Cardiac muscle cell (in vitro differentiated cells and primary cell): ENCODE measurements around the gene CCDC159. TPM values are rescaled to one million over a fixed set of nuclear protein-coding genes. Genes with fewer than 3 reads are reported as not detected.
"Not testable (repeated sequence)": the region's sequence is repeated elsewhere in the genome, so short reads cannot be mapped to it uniquely, and the experiment has no call there.

Experiments used
- DNase-seq, 2 donors: peaks; one replicate each; pipeline versions ENCODE4 v3.0.0 to v3.0.0-alpha.2; 2010 to 2017; ENCODE audit warnings: low read depth in 1 of 2, low spot score in 1 of 2
- H3K27ac ChIP-seq: fragments of 200-600 bp; sonication (generic); 2 replicates; pipeline ENCODE4 v1.5.1; 2016
- H3K27me3 ChIP-seq: fragments of 200-600 bp; sonication (generic); 2 replicates; pipeline ENCODE4 v1.6.0; 2016; ENCODE audit warnings: control low read depth
- H3K36me3 ChIP-seq: fragments of 200-600 bp; sonication (generic); 2 replicates; pipeline ENCODE4 v1.5.1; 2016; ENCODE audit warnings: control low read depth
- H3K4me1 ChIP-seq: fragments of 200-600 bp; sonication (generic); 2 replicates; pipeline ENCODE4 v1.8.1; 2017; ENCODE audit warnings: low read depth, mild to moderate bottlenecking, mixed run types
- H3K4me3 ChIP-seq: fragments of 200-600 bp; sonication (generic); 2 replicates; pipeline ENCODE4 v1.5.1; 2016; ENCODE audit warnings: mild to moderate bottlenecking
- H3K9me3 ChIP-seq: fragments of 200-600 bp; sonication (generic); 2 replicates; pipeline ENCODE4 v1.5.1; 2017; ENCODE audit warnings: low read depth, mild to moderate bottlenecking, control low read depth
- CTCF ChIP-seq: IDR thresholded peaks from 2 replicates; pipeline ENCODE4 v1.5.1; 2012; ENCODE audit warnings: low read depth, mild to moderate bottlenecking, low read length
- polyA plus RNA-seq: library from polyadenylated mRNA; unstranded; fragments of >200 nt; fragmentation: Nextera tagmentation; extraction: Ambion mirVana; gene quantifications from 2 replicates; pipeline ENCODE4 v1.2.1, GENCODE V29; 2016
- total RNA-seq: library from RNA; depleted of rRNA; stranded (reverse); fragments of >200 nt; gene quantifications from 2 replicates; pipeline ENCODE4 v1.2.3, GENCODE V29; 2016

Gene CCDC159
- total and polyA plus RNA-seq, 2 experiments from 2014 or later, result 9.3 to 9.7 TPM

DNA sequence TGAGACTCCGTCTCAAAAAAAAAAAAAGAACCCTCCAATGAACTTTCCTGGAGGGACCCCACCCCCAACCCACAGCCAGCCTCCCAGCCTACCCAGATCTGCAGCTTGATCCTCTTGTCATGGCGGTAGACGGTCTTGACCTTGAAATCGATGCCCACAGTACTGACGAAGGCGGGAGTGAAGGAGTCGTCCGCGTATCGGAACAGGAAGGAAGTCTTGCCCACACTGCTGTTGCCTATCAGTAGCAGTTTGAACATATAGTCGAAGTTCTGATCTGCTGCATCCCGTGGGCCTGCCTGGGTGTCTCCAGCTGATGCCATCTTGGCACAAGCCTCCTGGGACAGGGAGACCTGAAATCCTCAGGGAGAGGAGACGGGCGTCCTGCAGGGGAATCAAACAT, 9.2 kb upstream of the CCDC159 start:
- no peak for TF ChIP-seq CTCF
- Histone ChIP-seq H3K4me1 (no peaks in the 10 kb centered on the region), H3K27ac (no peak overlapping the region), H3K27me3 (no peaks in the 10 kb centered on the region), H3K9me3 (no peaks in the 10 kb centered on the region), H3K4me3 (no peak overlapping the region), H3K36me3 (no peaks in the 10 kb centered on the region)
- no peak for DNase-seq

GRCh38 chr19:11338121-11338520, 8.2 kb upstream of the CCDC159 start:
- DNase-seq, result no peak
- Histone ChIP-seq H3K27me3 (no peaks in the 10 kb centered on the region), H3K9me3 (no peaks in the 10 kb centered on the region), H3K4me3 (no peak overlapping the region), H3K4me1 (no peaks in the 10 kb centered on the region), H3K36me3 (no peaks in the 10 kb centered on the region), H3K27ac (no peak overlapping the region)
- TF ChIP-seq CTCF, result no peak

- Histone ChIP-seq H3K9me3 (no peaks in the 10 kb centered on the region), H3K36me3 (no peaks in the 10 kb centered on the region), H3K4me1 (no peaks in the 10 kb centered on the region), H3K27me3 (no peaks in the 10 kb centered on the region), H3K27ac (no peak overlapping the region), H3K4me3 (peak overlapping the region; percentile 66)
- no peak for TF ChIP-seq CTCF
- DNase-seq, result no peak
Measured at GRCh38 chr19:11338569-11339253, 7.6 kb upstream of the CCDC159 start.

- no peak for TF ChIP-seq CTCF
- Histone ChIP-seq H3K36me3 (no peaks in the 10 kb centered on the region), H3K27ac (no peak within 1 kb of the TSS), H3K4me3 (peak within 1 kb of the TSS; percentile 66), H3K4me1 (no peaks in the 10 kb centered on the region), H3K27me3 (no peaks in the 10 kb centered on the region), H3K9me3 (no peaks in the 10 kb centered on the region)
- DNase-seq, result peak; percentile 94 to 97
Measured at GRCh38 chr19:11339254-11340098, 6.8 kb upstream of the CCDC159 start, which contains the start of gene RAB3D. Gene RAB3D, minus strand, starts transcription at chr19:11339657. Its CDS starts 2,258 bp downstream, at chr19:11337399.

DNA sequence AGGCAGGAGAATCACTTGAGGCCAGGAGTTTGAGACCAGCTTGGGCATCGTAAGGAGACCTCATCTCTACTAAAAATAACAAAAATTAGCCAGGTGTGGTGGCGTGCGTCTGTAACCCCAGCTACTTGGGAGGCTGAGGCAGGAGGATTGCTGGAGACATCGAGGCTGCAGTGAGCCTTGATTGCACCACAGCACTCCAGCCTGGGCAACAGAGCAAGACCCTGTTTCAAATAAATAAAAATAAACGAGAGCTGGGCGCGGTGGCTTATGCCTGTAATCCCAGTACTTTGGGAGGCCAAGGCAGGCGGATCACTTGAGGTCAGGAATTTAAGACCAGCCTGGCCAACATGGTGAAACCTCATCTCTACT, 6.2 kb upstream of the CCDC159 start:
- H3K4me1 ChIP-seq, DNase-seq, H3K9me3 ChIP-seq, H3K4me3 ChIP-seq, H3K27me3 ChIP-seq, H3K36me3 ChIP-seq, H3K27ac ChIP-seq: not testable (repeated sequence)

DNA sequence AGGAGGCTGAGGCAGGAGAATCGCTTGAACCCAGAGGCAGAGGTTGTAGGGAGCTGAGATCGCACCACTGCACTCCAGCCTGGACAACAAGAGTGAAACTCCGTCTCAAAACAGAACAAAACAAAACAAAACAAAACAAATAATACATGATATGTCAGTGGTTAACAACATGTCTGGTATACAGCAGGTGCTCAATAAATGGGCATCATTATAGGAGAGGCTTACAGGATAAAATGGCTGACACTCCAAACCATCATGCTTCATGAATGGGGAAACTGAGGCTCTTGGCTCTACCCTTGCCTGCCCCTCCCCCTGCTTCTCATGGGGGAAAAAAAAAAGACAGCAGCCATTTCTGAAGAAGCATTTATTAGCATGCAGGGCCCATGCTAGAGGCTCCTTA, 3.9 kb upstream of the CCDC159 start:
- H3K9me3 ChIP-seq, result no peaks in the 10 kb centered on the region
- H3K27me3 ChIP-seq, result no peaks in the 10 kb centered on the region
- TF ChIP-seq CTCF, result no peak
- DNase-seq, result no peak
- H3K4me3 ChIP-seq, result no peak overlapping the region
- no peaks in the 10 kb centered on the region for H3K36me3 ChIP-seq
- no peak overlapping the region for H3K27ac ChIP-seq
- no peaks in the 10 kb centered on the region for H3K4me1 ChIP-seq
